HCT116 (cell line): ENCODE measurements around the gene CST8. TPM values are rescaled to one million over a fixed set of nuclear protein-coding genes. Genes with fewer than 3 reads are reported as not detected.

ENCODE experiments used
- ATAC-seq: fragments of 200-7000 bp; cut with Tn5 transposase; 2 replicates; pipeline ENCODE4 v1.9.1; 2020; ENCODE audit warnings: mild to moderate bottlenecking, moderate library complexity
- BruUV-seq: library from RNA; stranded (reverse); fragments of 400-500 nt; replicated peaks from 2 replicates; lab custom pipeline; 2021; lab: Mats Ljungman, UMichigan
- CTCF ChIA-PET: fragments of 300-600 bp; sonication (Branson Sonifier 250); formaldehyde crosslinking; loops from one replicate; lab custom pipeline; 2021; ENCODE audit warnings: antibody characterized with exemption; lab: Charles Lee
- POLR2A ChIA-PET: fragments of 300-600, 350-600 bp; sonication (Branson Sonifier 250); formaldehyde crosslinking; loops from one replicate; lab custom pipeline; 2021; ENCODE audit warnings: antibody characterized with exemption; lab: Charles Lee
- RAD21 ChIA-PET, 2 experiments: fragments of 300-600 bp; sonication (Branson Sonifier 250); formaldehyde crosslinking; loops; one replicate each; lab custom pipeline; 2023; ENCODE audit warnings: low total read pairs in 2 of 2; ENCODE audit not compliant: uncharacterized antibody in 2 of 2, unreplicated experiment in 2 of 2, low non-redundant PET in 1 of 2; lab: Charles Lee
- DNase-seq: peaks from one replicate; pipeline ENCODE4 v3.0.0-alpha.2; 2010; ENCODE audit warnings: low read depth, low spot score
- H2AFZ ChIP-seq: fragments of 200-600 bp; shearing (Covaris generic), sonication (generic); 2 replicates; pipeline ENCODE4 v1.6.1; 2017; ENCODE audit warnings: low read depth, mixed run types, mixed read lengths, antibody characterized with exemption, low read length; ENCODE audit not compliant: poor library complexity, severe bottlenecking
- H3K27ac ChIP-seq: 2 replicates; pipeline ENCODE4 v1.5.1; 2012; ENCODE audit warnings: low read depth, low read length
- H3K27me3 ChIP-seq: fragments of 200-600 bp; sonication (generic); 2 replicates; pipeline ENCODE4 v1.6.1; 2016; ENCODE audit warnings: mixed run types, low read length, mixed read lengths; ENCODE audit not compliant: insufficient read depth
- H3K36me3 ChIP-seq, 2 experiments: fragments of 200-500 bp in 1 of 2; fragments of 200-600 bp in 1 of 2; sonication (Bioruptor generic) in 1 of 2; sonication (generic) in 1 of 2; 2 replicates each; pipeline versions ENCODE4 v1.5.1 to v1.6.1; 2014 to 2016; ENCODE audit warnings: low read length in 2 of 2, inconsistent platforms in 1 of 2, mixed read lengths in 1 of 2, mixed run types in 1 of 2; ENCODE audit not compliant: insufficient read depth in 2 of 2, control insufficient read depth in 1 of 2
- H3K4me1 ChIP-seq, 2 experiments: fragments of 200-600 bp in 1 of 2; sonication (generic) in 1 of 2; 2 replicates each; pipeline versions ENCODE4 v1.5.1 to v1.6.1; 2012 to 2017; ENCODE audit warnings: low read length in 2 of 2, inconsistent platforms in 1 of 2, mild to moderate bottlenecking in 1 of 2, mixed read lengths in 1 of 2, mixed run types in 1 of 2, moderate library complexity in 1 of 2; ENCODE audit not compliant: insufficient read depth in 2 of 2, control insufficient read depth in 1 of 2
- H3K4me2 ChIP-seq: fragments of 200-600 bp; sonication (generic); 2 replicates; pipeline ENCODE4 v1.6.1; 2017; ENCODE audit warnings: mixed run types, low read length, mixed read lengths
- H3K4me3 ChIP-seq, 2 experiments: fragments of 200-600 bp in 1 of 2; sonication (generic) in 1 of 2; replicated peaks in 1 of 2; 2 replicates each; pipeline ENCODE4 v1.5.1; 2011 to 2016; ENCODE audit warnings: low read length in 2 of 2, control low read depth in 1 of 2, low read depth in 1 of 2, mild to moderate bottlenecking in 1 of 2, mixed read lengths in 1 of 2, mixed run types in 1 of 2
- H3K79me2 ChIP-seq: fragments of 200-600 bp; sonication (generic); 2 replicates; pipeline ENCODE4 v1.6.1; 2017; ENCODE audit warnings: mild to moderate bottlenecking, mixed run types, low read length, moderate library complexity, mixed read lengths; ENCODE audit not compliant: insufficient read depth
- H3K9ac ChIP-seq: fragments of 200-600 bp; sonication (generic); 2 replicates; pipeline ENCODE4 v1.6.1; 2016; ENCODE audit warnings: low read length, mixed read lengths
- H3K9me2 ChIP-seq: fragments of 200-600 bp; sonication (generic), shearing (Covaris generic); 2 replicates; pipeline ENCODE4 v1.6.1; 2017; ENCODE audit warnings: mixed run types, mild to moderate bottlenecking, moderate library complexity; ENCODE audit not compliant: insufficient read depth
- H3K9me3 ChIP-seq, 2 experiments: fragments of 200-500 bp in 1 of 2; fragments of 200-600 bp in 1 of 2; sonication (Bioruptor generic) in 1 of 2; sonication (generic) in 1 of 2; 2 replicates each; pipeline ENCODE4 v1.6.1; 2014 to 2017; ENCODE audit warnings: low read length in 2 of 2, mixed read lengths in 2 of 2, inconsistent platforms in 1 of 2, low read depth in 1 of 2, mild to moderate bottlenecking in 1 of 2, mixed run types in 1 of 2, moderate library complexity in 1 of 2; ENCODE audit not compliant: control insufficient read depth in 1 of 2, insufficient read depth in 1 of 2
- H4K20me1 ChIP-seq: fragments of 200-600 bp; sonication (generic), shearing (Covaris generic); 2 replicates; pipeline ENCODE4 v1.6.1; 2017; ENCODE audit warnings: mixed run types, mild to moderate bottlenecking, moderate library complexity; ENCODE audit not compliant: insufficient read depth
- ATF3 ChIP-seq: IDR thresholded peaks from 2 replicates; pipeline ENCODE4 v1.6.1; 2012
- CBX3 ChIP-seq: IDR thresholded peaks from 2 replicates; pipeline ENCODE4 v1.6.1; 2012; ENCODE audit warnings: low read depth
- CTCF ChIP-seq, 3 experiments: fragments of 200-600 bp in 1 of 3; sonication (generic) in 1 of 3; IDR thresholded peaks in 2 of 3; conservative IDR thresholded peaks in 1 of 3; 2 replicates each; pipeline ENCODE4 v1.5.1; 2012 to 2017; ENCODE audit warnings: low read depth in 2 of 3, low read length in 2 of 3, antibody characterized with exemption in 1 of 3, borderline replicate concordance in 1 of 3, control low read depth in 1 of 3, mild to moderate bottlenecking in 1 of 3, mixed read lengths in 1 of 3, mixed run types in 1 of 3, moderate library complexity in 1 of 3; ENCODE audit not compliant: insufficient read depth in 1 of 3
- ELF1 ChIP-seq: IDR thresholded peaks from 2 replicates; pipeline ENCODE4 v1.6.1; 2012; ENCODE audit warnings: low read depth, borderline replicate concordance
- EZH2phosphoT487 ChIP-seq: fragments of 200-600 bp; IDR thresholded peaks from 2 replicates; pipeline ENCODE4 v1.6.1; 2018; ENCODE audit warnings: antibody characterized with exemption, borderline replicate concordance
- JUND ChIP-seq: IDR thresholded peaks from 2 replicates; pipeline ENCODE4 v1.6.1; 2012
- MAX ChIP-seq: IDR thresholded peaks from 2 replicates; pipeline ENCODE4 v1.6.1; 2012
- POLR2A ChIP-seq: IDR thresholded peaks from 2 replicates; pipeline ENCODE4 v1.7.0; 2011; ENCODE audit warnings: borderline replicate concordance; ENCODE audit not compliant: insufficient read depth, insufficient read length; ENCODE audit errors: extremely low read depth
- POLR2AphosphoS5 ChIP-seq: IDR thresholded peaks from 2 replicates; pipeline ENCODE4 v1.6.1; 2011; ENCODE audit warnings: mild to moderate bottlenecking, low read depth, low read length, moderate library complexity
- RAD21 ChIP-seq: IDR thresholded peaks from 2 replicates; pipeline ENCODE4 v1.6.1; 2012; ENCODE audit warnings: low read depth, mild to moderate bottlenecking
- REST ChIP-seq: IDR thresholded peaks from 2 replicates; pipeline ENCODE4 v1.6.1; 2012; ENCODE audit warnings: low read depth
- ZNF274 ChIP-seq: fragments of 200-500 bp; sonication (Bioruptor generic); IDR thresholded peaks from 2 replicates; pipeline ENCODE4 v1.6.1; 2014; ENCODE audit warnings: mild to moderate bottlenecking, low read depth, low read length, inconsistent platforms
- intact Hi-C: fragments of 100-400 bp; cut with micrococcal nuclease; formaldehyde crosslinking; loops from 2 replicates; pipeline ENCODE4 v1.10.0; 2022
- total RNA-seq: library from RNA; stranded (reverse); gene quantifications from one replicate; pipeline ENCODE4 v1.2.1, GENCODE V29; 2021; ENCODE audit not compliant: unreplicated experiment
- TF ChIP-seq, protein P1 (sequence below): IDR thresholded peaks from 2 replicates; pipeline ENCODE4 v1.6.1; 2011; ENCODE audit warnings: mild to moderate bottlenecking, low read length, moderate library complexity; ENCODE audit not compliant: insufficient replicate concordance; ENCODE audit errors: extremely low read depth

CST8 gene
- total RNA-seq, 1 experiment from 2014 or later: not detected

DNA sequence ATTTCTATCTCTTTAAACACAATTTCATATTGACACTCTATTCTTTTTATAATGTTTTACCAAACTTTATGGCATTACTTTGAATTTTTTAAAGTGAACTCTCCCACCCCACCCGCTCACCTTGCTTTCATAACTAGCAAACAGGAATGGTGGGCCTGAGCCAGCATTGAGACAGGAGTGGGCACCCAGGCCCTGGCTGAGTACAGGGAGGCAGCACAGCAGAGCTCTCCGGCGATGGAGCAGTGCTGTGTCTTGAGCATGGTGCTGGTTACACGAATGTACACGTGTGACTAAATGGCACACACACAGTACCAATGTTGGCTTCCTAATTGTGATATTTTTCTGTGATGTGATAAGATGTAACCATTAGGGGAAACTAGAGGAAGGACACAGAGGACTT, 42.8 kb upstream of the CST8 start:
- no peak for ATAC-seq
- POLR2A ChIA-PET: no interaction called here
- Histone ChIP-seq H3K79me2 (no peaks in the 10 kb centered on the region), H3K4me3 (no peak overlapping the region), H3K9ac (no peak overlapping the region), H3K9me2 (no peaks in the 10 kb centered on the region), H3K27ac (no peak overlapping the region), H3K9me3 (no peaks in the 10 kb centered on the region), H2AFZ (no peak overlapping the region), H3K4me2 (no peak overlapping the region), H3K36me3 (no peaks in the 10 kb centered on the region)
- RAD21 ChIA-PET: no interaction called here
- CTCF ChIA-PET: no interaction called here
- intact Hi-C loops: no loop called here
- TF ChIP-seq POLR2A (no peak), JUND (no peak), MAX (no peak), ATF3 (no peak), ZNF274 (no peak), REST (no peak), CBX3 (no peak), CTCF (IDR thresholded peaks at IDR 0.05 in 2 of 3, conservative IDR thresholded peaks at IDR 0.05 in 1 of 3; ENCODE audit: borderline replicate concordance in 1 of 3, insufficient read depth in 1 of 3, low read depth in 2 of 3, low read length in 2 of 3) (no peak), ELF1 (no peak), EZH2phosphoT487 (no peak), RAD21 (no peak), POLR2AphosphoS5 (no peak)
- TF ChIP-seq, protein P1, sequence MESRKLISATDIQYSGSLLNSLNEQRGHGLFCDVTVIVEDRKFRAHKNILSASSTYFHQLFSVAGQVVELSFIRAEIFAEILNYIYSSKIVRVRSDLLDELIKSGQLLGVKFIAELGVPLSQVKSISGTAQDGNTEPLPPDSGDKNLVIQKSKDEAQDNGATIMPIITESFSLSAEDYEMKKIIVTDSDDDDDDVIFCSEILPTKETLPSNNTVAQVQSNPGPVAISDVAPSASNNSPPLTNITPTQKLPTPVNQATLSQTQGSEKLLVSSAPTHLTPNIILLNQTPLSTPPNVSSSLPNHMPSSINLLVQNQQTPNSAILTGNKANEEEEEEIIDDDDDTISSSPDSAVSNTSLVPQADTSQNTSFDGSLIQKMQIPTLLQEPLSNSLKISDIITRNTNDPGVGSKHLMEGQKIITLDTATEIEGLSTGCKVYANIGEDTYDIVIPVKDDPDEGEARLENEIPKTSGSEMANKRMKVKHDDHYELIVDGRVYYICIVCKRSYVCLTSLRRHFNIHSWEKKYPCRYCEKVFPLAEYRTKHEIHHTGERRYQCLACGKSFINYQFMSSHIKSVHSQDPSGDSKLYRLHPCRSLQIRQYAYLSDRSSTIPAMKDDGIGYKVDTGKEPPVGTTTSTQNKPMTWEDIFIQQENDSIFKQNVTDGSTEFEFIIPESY: no peak
- TF ChIP-seq, all 23 proteins: peak for 0
- no TSS peak for BruUV-seq
- Histone ChIP-seq H3K4me1 (peaks cover 0 to 7% of the 10 kb centered on the region in 2 experiments; a peak in 1 of 4 replicates), H3K27me3 (no peaks in the 10 kb centered on the region; the same call in none of the 2 replicates), H4K20me1 (no peaks in the 10 kb centered on the region)
- DNase-seq: no peak
